ENCODE data around the gene LAMP1. TPM values are rescaled to one million over a fixed set of nuclear protein-coding genes. Genes with fewer than 3 reads are reported as not detected.
"Not testable (repeated sequence)": the region's sequence is repeated elsewhere in the genome, so short reads cannot be mapped to it uniquely, and the experiment has no call there.

LAMP1 gene, protein sequence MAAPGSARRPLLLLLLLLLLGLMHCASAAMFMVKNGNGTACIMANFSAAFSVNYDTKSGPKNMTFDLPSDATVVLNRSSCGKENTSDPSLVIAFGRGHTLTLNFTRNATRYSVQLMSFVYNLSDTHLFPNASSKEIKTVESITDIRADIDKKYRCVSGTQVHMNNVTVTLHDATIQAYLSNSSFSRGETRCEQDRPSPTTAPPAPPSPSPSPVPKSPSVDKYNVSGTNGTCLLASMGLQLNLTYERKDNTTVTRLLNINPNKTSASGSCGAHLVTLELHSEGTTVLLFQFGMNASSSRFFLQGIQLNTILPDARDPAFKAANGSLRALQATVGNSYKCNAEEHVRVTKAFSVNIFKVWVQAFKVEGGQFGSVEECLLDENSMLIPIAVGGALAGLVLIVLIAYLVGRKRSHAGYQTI
- 100 to 1,000 TPM; 182 to 207 (median 205) TPM for total RNA-seq
- long read RNA-seq, donor 1, transcript LAMP1-201 (9 exons, 2,699 nt), result major isoform, 260 of 289 reads
- long read RNA-seq, donor 1, partial matches to known transcripts, result 10 of 289 reads
- long read RNA-seq, donor 1, other reads (novel, unspliced or antisense), result 19 of 289 reads
- long read RNA-seq, donor 2, partial matches to known transcripts, result 2 of 7 reads
- long read RNA-seq, donor 2, other reads (novel, unspliced or antisense), result 2 of 7 reads

DNA sequence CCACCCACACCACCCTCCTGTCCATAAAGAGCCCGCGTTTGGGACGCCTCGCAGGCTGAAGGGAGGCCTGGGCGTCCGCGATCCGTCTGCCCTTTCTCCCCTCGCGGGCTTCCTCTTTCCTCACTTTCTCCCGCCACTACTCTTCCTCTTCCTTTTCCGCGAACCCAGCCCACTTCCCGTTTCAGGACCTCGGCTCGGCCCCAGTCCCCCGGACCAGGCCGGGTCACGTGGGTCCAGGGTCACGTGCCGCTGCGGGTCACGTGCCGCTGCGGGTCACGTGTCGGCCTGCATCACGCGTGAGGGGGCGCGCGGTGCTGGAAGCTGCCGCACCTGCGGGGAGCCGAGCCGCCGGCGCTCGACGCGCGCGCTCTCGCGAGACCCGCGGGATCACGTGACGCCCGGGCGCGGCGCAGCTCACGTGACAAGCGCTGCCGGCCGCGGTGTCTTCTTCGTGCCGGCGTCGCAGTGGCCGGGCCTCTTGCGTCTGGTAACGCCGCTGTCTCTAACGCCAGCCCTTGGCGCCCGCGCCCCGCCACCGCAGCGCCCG is at the start of gene LAMP1:
Gene LAMP1 (plus strand): TSS at position 417 of the 547 bp plus-strand sequence. CDS start 196 bp downstream, outside the sequence.
- intact Hi-C loops (cut with DNase I, micrococcal nuclease), result no loop called here
- peak; percentile 96 for ATAC-seq
- no peaks in the 10 kb centered on the region for H3K9me3 ChIP-seq
- peaks cover 10% of the 10 kb centered on the region for H3K4me1 ChIP-seq (ENCODE audit: low read depth)
- peak; percentile 98 to 100 (median 99) for DNase-seq
- H3K4me3 ChIP-seq, result peak within 1 kb of the TSS; percentile 66
- TF ChIP-seq, protein P1, sequence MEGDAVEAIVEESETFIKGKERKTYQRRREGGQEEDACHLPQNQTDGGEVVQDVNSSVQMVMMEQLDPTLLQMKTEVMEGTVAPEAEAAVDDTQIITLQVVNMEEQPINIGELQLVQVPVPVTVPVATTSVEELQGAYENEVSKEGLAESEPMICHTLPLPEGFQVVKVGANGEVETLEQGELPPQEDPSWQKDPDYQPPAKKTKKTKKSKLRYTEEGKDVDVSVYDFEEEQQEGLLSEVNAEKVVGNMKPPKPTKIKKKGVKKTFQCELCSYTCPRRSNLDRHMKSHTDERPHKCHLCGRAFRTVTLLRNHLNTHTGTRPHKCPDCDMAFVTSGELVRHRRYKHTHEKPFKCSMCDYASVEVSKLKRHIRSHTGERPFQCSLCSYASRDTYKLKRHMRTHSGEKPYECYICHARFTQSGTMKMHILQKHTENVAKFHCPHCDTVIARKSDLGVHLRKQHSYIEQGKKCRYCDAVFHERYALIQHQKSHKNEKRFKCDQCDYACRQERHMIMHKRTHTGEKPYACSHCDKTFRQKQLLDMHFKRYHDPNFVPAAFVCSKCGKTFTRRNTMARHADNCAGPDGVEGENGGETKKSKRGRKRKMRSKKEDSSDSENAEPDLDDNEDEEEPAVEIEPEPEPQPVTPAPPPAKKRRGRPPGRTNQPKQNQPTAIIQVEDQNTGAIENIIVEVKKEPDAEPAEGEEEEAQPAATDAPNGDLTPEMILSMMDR (IDR thresholded peaks at IDR 0.05), result no peak
- H3K36me3 ChIP-seq (ENCODE audit: low read depth), result no peaks in the 10 kb centered on the region

DNA sequence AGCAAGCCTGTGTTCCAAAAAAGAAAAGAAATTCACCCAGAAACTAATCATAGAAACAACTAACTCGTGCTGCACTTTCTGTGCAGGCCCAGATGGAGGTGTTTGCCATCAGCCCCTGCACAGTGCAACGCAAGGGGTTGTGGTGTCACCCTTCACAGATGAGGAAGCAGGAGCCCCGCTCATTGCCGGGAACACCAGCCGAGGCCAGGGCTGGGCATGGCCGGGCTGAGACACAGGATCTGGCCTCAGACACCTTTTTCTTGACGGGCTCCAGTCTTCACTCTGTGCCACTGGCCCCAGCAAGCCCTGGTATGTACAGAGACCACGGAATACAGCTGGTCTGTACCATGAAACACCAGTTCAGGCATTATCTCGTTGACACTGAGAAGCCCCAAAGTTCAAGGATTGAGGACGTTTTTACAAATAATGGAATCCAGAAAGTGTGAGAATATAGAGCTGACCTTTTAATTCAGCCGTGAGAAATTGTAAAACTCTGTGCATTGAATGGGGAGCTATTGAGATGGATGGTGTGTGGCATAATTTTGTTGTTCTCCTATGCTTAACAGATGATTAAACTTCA is 44.4 kb upstream of the LAMP1 start:
- Histone ChIP-seq H3K9me3 (no peaks in the 10 kb centered on the region), H3K4me3 (no peak overlapping the region), H3K36me3 (ENCODE audit: low read depth) (no peaks in the 10 kb centered on the region), H3K4me1 (ENCODE audit: low read depth) (no peaks in the 10 kb centered on the region)
- DNase-seq (no peak), ATAC-seq (no peak)
- intact Hi-C loops (cut with DNase I, micrococcal nuclease), result no loop called here
- TF ChIP-seq, protein P1 (IDR thresholded peaks at IDR 0.05), result no peak

DNA sequence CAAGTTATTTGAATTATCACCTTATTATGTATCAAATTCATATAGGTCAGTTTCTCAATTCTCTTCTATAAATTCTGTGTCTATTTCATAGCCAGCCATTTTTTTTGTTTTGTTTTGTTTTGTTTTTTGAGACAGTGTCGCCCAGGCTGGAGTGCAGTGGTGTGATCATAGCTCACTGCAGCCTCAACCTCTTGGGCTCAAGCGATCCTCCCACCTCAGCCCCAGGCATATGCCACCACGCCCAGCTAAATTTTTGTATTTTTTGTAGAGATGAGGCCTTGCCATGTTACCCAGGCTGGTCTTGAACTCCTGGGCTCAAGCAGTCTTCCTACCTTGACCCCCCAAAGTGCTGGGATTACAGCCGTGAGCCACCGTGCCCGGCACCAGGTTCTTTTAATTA is 39.1 kb upstream of the LAMP1 start:
- H3K36me3 ChIP-seq (ENCODE audit: low read depth), result peaks cover 18% of the 10 kb centered on the region
- ATAC-seq, result not testable (repeated sequence)

DNA sequence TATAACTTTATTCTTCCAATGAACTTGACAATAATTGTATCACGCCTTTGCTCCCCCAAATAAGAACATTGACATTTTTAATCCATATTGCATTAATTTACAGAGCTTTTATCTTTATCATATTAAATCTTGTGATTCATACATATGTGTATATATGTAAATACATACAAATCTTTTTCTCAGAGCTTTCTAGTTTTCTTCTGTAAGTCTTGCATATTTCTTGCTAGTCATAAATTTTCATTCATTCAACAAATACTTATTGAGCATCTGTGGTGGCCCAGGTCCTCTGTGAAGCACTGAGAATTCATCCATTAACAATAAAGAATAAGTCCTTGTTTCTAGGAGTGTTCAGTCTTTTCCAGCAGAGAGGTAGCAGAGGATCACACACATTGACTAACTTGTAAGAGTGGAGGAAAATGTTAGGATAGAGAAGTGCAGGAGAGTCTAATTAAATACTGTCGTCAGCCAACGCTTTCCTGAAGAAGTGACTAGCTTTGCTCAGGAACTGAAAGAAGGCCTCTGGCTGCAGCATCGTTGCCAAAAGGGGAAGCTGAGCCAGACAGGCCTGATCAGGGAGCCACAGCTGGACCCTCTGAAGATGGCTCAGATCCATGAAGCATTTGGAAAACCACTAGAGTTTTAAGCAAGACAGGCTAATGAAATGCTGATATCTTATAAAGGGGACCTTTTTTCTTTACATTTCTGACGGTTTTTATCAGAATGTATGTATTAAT is 38.6 kb upstream of the LAMP1 start:
- no peaks in the 10 kb centered on the region for H3K9me3 ChIP-seq
- ATAC-seq (no peak), DNase-seq (peak in 1 of 3 donors; percentile 9)
- H3K36me3 ChIP-seq (ENCODE audit: low read depth), result peaks cover 18% of the 10 kb centered on the region
- intact Hi-C loops (cut with DNase I, micrococcal nuclease), result no loop called here
- H3K4me3 ChIP-seq, result no peak overlapping the region
- H3K4me1 ChIP-seq (ENCODE audit: low read depth), result no peaks in the 10 kb centered on the region
- TF ChIP-seq, protein P1 (IDR thresholded peaks at IDR 0.05), result no peak

More for the DNA sequence above, 39.1 kb upstream of the LAMP1 start:
- H3K4me1 ChIP-seq (ENCODE audit: low read depth); DNase-seq; H3K9me3 ChIP-seq; H3K4me3 ChIP-seq; intact Hi-C loops (cut with DNase I, micrococcal nuclease): not testable (repeated sequence)

DNA sequence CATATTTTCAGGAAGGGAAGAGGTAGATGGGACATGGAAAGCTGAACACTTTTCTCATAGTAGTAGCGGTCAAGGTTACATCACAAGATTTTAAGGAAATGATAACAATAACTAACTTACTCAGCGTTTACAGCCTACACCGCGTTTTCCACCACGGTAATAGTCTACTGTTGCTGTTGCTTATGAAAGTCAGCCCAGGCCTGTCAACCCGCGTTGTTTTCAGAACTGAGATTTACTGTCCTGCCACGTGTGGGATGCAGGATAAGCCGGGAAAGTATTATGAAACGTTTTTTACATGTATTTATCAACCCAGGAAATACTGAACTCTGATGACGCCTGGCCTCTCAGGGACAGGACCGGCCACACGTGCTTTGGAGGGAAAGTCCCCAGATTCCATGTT is 36.0 kb upstream of the LAMP1 start:
- TF ChIP-seq, protein P1 (IDR thresholded peaks at IDR 0.05), result no peak
- H3K36me3 ChIP-seq (ENCODE audit: low read depth), result peaks cover 18% of the 10 kb centered on the region
- H3K4me3 ChIP-seq, result no peak overlapping the region
- no peak for ATAC-seq
- no peaks in the 10 kb centered on the region for H3K9me3 ChIP-seq
- intact Hi-C loops (cut with DNase I, micrococcal nuclease), result no loop called here
- H3K4me1 ChIP-seq (ENCODE audit: low read depth), result no peaks in the 10 kb centered on the region
- DNase-seq, result no peak

DNA sequence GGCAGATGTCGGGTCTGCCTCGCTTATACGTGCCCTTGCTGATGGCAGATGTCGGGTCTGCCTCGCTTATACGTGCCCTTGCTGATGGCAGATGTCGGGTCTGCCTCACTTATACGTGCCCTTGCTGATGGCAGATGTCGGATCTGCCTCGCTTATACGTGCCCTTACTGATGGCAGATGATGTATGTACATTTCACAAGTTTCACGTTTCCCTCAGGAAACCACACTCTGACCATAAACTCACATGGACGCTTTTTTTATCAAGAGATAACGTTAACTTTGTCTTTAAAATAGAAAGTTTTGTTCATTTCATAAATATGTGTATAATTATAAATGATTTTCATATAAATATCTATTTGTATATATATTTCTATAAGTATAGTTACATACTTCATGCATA is 34.0 kb upstream of the LAMP1 start:
- intact Hi-C loops (cut with DNase I, micrococcal nuclease); H3K4me1 ChIP-seq (ENCODE audit: low read depth); H3K4me3 ChIP-seq; ATAC-seq; DNase-seq; H3K9me3 ChIP-seq: not testable (repeated sequence)
- H3K36me3 ChIP-seq (ENCODE audit: low read depth), result peaks cover 18% of the 10 kb centered on the region

Data from mucosa of descending colon (tissue), 3 donors.